Stimulated activated CD8-positive, alpha-beta memory T cell treated with anti-CD3 and anti-CD28 coated beads, Interleukin-15, amount 100 ng/mL, for 1 hour (primary cell): Measurements from ENCODE around the gene ALDH1A3.

Source experiments
- DNase-seq: peaks from one replicate; pipeline ENCODE4 v3.0.0-alpha.2; 2020; ENCODE audit warnings: low read depth

Gene ALDH1A3

GRCh38 chr15:100859970-100860828, 19.4 kb upstream of the ALDH1A3 start:
- DNase-seq, result no peak

GRCh38 chr15:100860829-100861510, 18.7 kb upstream of the ALDH1A3 start:
- no peak for DNase-seq

GRCh38 chr15:100861511-100861991, 18.1 kb upstream of the ALDH1A3 start:
- DNase-seq, result no peak

- no peak for DNase-seq
Measured at GRCh38 chr15:100862162-100862561, 17.5 kb upstream of the ALDH1A3 start.

GRCh38 chr15:100863075-100863795, 16.4 kb upstream of the ALDH1A3 start:
- no peak for DNase-seq

- DNase-seq, result no peak
Measured at GRCh38 chr15:100863796-100864267, 15.8 kb upstream of the ALDH1A3 start.

- DNase-seq, result no peak
Measured at GRCh38 chr15:100866386-100867330, 13.0 kb upstream of the ALDH1A3 start.

GRCh38 chr15:100867433-100867832, 12.2 kb upstream of the ALDH1A3 start:
- no peak for DNase-seq

GRCh38 chr15:100869151-100869999, 10.3 kb upstream of the ALDH1A3 start:
- no peak for DNase-seq

GRCh38 chr15:100873029-100873677, 6.5 kb upstream of the ALDH1A3 start:
- DNase-seq, result peak; percentile 9

GRCh38 chr15:100875495-100875894, 4.1 kb upstream of the ALDH1A3 start:
- DNase-seq, result no peak

GRCh38 chr15:100875976-100876375, 3.7 kb upstream of the ALDH1A3 start:
- no peak for DNase-seq

GRCh38 chr15:100877551-100877950, 2.1 kb upstream of the ALDH1A3 start:
- DNase-seq, result no peak

GRCh38 chr15:100878130-100878529, 1.5 kb upstream of the ALDH1A3 start:
- no peak for DNase-seq

GRCh38 chr15:100878648-100879047, 983 bp upstream of the ALDH1A3 start:
- no peak for DNase-seq

- no peak for DNase-seq
Measured at GRCh38 chr15:100879061-100879463, 569 bp upstream of the ALDH1A3 start.

- DNase-seq, result no peak
Measured at GRCh38 chr15:100880139-100880896, 687 bp downstream of the ALDH1A3 start.

- no peak for DNase-seq
Measured at GRCh38 chr15:100880897-100881242, 1.2 kb downstream of the ALDH1A3 start.
